PC-3 (cell line): Measurements from ENCODE around the gene CD99L2. TPM values are rescaled to one million over a fixed set of nuclear protein-coding genes. Genes with fewer than 3 reads are reported as not detected.

Source experiments
- ATAC-seq: fragments of 200-7000 bp; cut with Tn5 transposase; 2 replicates; pipeline ENCODE4 v1.9.1; 2020; ENCODE audit warnings: mild to moderate bottlenecking, moderate library complexity
- BruUV-seq: library from RNA; stranded (reverse); fragments of 400-500 nt; replicated peaks from 2 replicates; lab custom pipeline; 2021; lab: Mats Ljungman, UMichigan
- CTCF ChIA-PET: fragments of 300-600 bp; sonication (Branson Sonifier 250); formaldehyde crosslinking; loops from one replicate; lab custom pipeline; 2022; ENCODE audit warnings: antibody characterized with exemption; lab: Charles Lee
- POLR2A ChIA-PET: fragments of 300-600 bp; sonication (Branson Sonifier 250); formaldehyde crosslinking; loops from one replicate; lab custom pipeline; 2022; ENCODE audit warnings: antibody characterized with exemption; ENCODE audit not compliant: unreplicated experiment; lab: Charles Lee
- DNase-seq: peaks from one replicate; pipeline ENCODE4 v3.0.0-alpha.2; 2015
- H2AFZ ChIP-seq: fragments of 300-600 bp; sonication (generic); 2 replicates; pipeline ENCODE4 v1.6.0; 2016; ENCODE audit warnings: antibody characterized with exemption, low read length
- H3F3A ChIP-seq: fragments of 300-600 bp; sonication (generic); one replicate; pipeline ENCODE4 v1.6.0; 2017; ENCODE audit warnings: antibody characterized with exemption, low read length, control low read depth, mild to moderate bottlenecking; ENCODE audit not compliant: unreplicated experiment
- H3K27ac ChIP-seq: fragments of 300-600 bp; sonication (generic); 2 replicates; pipeline ENCODE4 v1.5.1; 2016; ENCODE audit warnings: mild to moderate bottlenecking, low read length
- H3K27me3 ChIP-seq: fragments of 300-600 bp; sonication (generic); 2 replicates; pipeline ENCODE4 v1.6.1; 2016; ENCODE audit warnings: low read length, mixed read lengths
- H3K36me3 ChIP-seq: fragments of 300-600 bp; sonication (generic); 2 replicates; pipeline ENCODE4 v1.6.1; 2016; ENCODE audit warnings: low read depth, mixed run types, low read length, mixed read lengths
- H3K4me1 ChIP-seq: fragments of 300-600 bp; sonication (generic); 2 replicates; pipeline ENCODE4 v1.5.1; 2016; ENCODE audit warnings: low read length; ENCODE audit not compliant: insufficient read depth
- H3K4me2 ChIP-seq: fragments of 300-600 bp; sonication (generic); 2 replicates; pipeline ENCODE4 v1.6.0; 2016; ENCODE audit warnings: low read length
- H3K4me3 ChIP-seq: fragments of 300-600 bp; sonication (generic); 2 replicates; pipeline ENCODE4 v1.5.1; 2016; ENCODE audit warnings: mild to moderate bottlenecking, low read length, mixed read lengths
- H3K79me2 ChIP-seq: fragments of 300-600 bp; sonication (generic); 2 replicates; pipeline ENCODE4 v1.6.1; 2017; ENCODE audit warnings: low read length, mixed read lengths
- H3K9ac ChIP-seq: fragments of 300-600 bp; sonication (generic); 2 replicates; pipeline ENCODE4 v1.6.0; 2016; ENCODE audit warnings: mild to moderate bottlenecking, low read length
- H3K9me2 ChIP-seq: fragments of 300-600 bp; sonication (generic); replicated peaks from 2 replicates; pipeline ENCODE4 v1.6.1; 2016; ENCODE audit warnings: mixed run types, low read length, mixed read lengths
- H3K9me3 ChIP-seq: fragments of 300-600 bp; sonication (generic); 2 replicates; pipeline ENCODE4 v1.6.1; 2016; ENCODE audit warnings: low read length, mixed read lengths
- H4K20me1 ChIP-seq: fragments of 300-600 bp; sonication (generic); 2 replicates; pipeline ENCODE4 v1.6.1; 2016; ENCODE audit warnings: low read length, mixed read lengths
- EZH2 ChIP-seq: fragments of 300-600 bp; sonication (generic); IDR thresholded peaks from one replicate; pipeline ENCODE4 v1.6.1; 2017; ENCODE audit warnings: antibody characterized with exemption, mild to moderate bottlenecking, low read length; ENCODE audit not compliant: unreplicated experiment
- EZH2phosphoT487 ChIP-seq: fragments of 300-600 bp; sonication (generic); IDR thresholded peaks from 2 replicates; pipeline ENCODE4 v1.6.1; 2018; ENCODE audit warnings: mild to moderate bottlenecking, antibody characterized with exemption, low read length, borderline replicate concordance
- intact Hi-C: fragments of 100-400 bp; cut with micrococcal nuclease; formaldehyde crosslinking; loops from 2 replicates; pipeline ENCODE4 v1.9.0; 2023
- total RNA-seq: library from RNA; depleted of rRNA; stranded (reverse); fragments of >200 nt; gene quantifications from 2 replicates; pipeline ENCODE4 v1.2.3, GENCODE V29; 2014
- TF ChIP-seq, protein P1 (sequence below): fragments of 300-600 bp; sonication (generic); conservative IDR thresholded peaks from 2 replicates; pipeline ENCODE4 v1.5.1; 2017; ENCODE audit warnings: antibody characterized with exemption, low read depth, mild to moderate bottlenecking, low read length

Gene CD99L2
- total RNA-seq, 1 experiment from 2014 or later: 9.4 TPM

- intact Hi-C loops: loop anchor here (10.0 kb wide), 1 partner anchor 52 kb away; no protein-coding TSS in a partner anchor
- DNase-seq (no peak), ATAC-seq (no peak)
- Histone ChIP-seq H3K4me2 (no peak overlapping the region), H3K27me3 (no peaks in the 10 kb centered on the region), H3K4me3 (no peak overlapping the region), H2AFZ (no peak overlapping the region), H4K20me1 (no peaks in the 10 kb centered on the region), H3K9me2 (no peaks in the 10 kb centered on the region), H3K9me3 (no peaks in the 10 kb centered on the region), H3K27ac (no peak overlapping the region), H3K36me3 (no peaks in the 10 kb centered on the region), H3K9ac (no peak overlapping the region), H3K79me2 (peaks cover 29% of the 10 kb centered on the region), H3F3A (no peaks in the 10 kb centered on the region), H3K4me1 (peaks cover 12% of the 10 kb centered on the region)
- TF ChIP-seq, protein P1, sequence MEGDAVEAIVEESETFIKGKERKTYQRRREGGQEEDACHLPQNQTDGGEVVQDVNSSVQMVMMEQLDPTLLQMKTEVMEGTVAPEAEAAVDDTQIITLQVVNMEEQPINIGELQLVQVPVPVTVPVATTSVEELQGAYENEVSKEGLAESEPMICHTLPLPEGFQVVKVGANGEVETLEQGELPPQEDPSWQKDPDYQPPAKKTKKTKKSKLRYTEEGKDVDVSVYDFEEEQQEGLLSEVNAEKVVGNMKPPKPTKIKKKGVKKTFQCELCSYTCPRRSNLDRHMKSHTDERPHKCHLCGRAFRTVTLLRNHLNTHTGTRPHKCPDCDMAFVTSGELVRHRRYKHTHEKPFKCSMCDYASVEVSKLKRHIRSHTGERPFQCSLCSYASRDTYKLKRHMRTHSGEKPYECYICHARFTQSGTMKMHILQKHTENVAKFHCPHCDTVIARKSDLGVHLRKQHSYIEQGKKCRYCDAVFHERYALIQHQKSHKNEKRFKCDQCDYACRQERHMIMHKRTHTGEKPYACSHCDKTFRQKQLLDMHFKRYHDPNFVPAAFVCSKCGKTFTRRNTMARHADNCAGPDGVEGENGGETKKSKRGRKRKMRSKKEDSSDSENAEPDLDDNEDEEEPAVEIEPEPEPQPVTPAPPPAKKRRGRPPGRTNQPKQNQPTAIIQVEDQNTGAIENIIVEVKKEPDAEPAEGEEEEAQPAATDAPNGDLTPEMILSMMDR: no peak
- no peak for TF ChIP-seq EZH2
- no peak for TF ChIP-seq EZH2phosphoT487
- ChIA-PET CTCF (no interaction called here), POLR2A (no interaction called here)
- BruUV-seq: no TSS peak
Measured at GRCh38 chrX:150886381-150886780, 12.1 kb downstream of the CD99L2 start.

GRCh38 chrX:150880808-150881165, 17.7 kb downstream of the CD99L2 start:
- H4K20me1 ChIP-seq: no peaks in the 10 kb centered on the region
- no peak for ATAC-seq
- no TSS peak for BruUV-seq

More at GRCh38 chrX:150880808-150881165, 17.7 kb downstream of the CD99L2 start:
- 0 out of 2 replicates have a peak, but pooled peaks cover 6% of the 10 kb centered on the region for H3K36me3 ChIP-seq
- no peaks in the 10 kb centered on the region for H3K9me2 ChIP-seq
- H3K27me3 ChIP-seq: no peaks in the 10 kb centered on the region
- H3K4me3 ChIP-seq: no peak overlapping the region
- DNase-seq: no peak
- intact Hi-C loops: loop anchor here (10.0 kb wide), 1 partner anchor 46 kb away; no protein-coding TSS in a partner anchor
- POLR2A ChIA-PET: no interaction called here
- H3F3A ChIP-seq: no peaks in the 10 kb centered on the region
- TF ChIP-seq, protein P1: no peak
- TF ChIP-seq EZH2phosphoT487 (no peak), EZH2 (no peak)
- no peaks in the 10 kb centered on the region for H3K4me1 ChIP-seq
- no peak overlapping the region for H3K9ac ChIP-seq
- H3K79me2 ChIP-seq: peaks cover 12% of the 10 kb centered on the region
- no peak overlapping the region for H2AFZ ChIP-seq
- no peak overlapping the region for H3K27ac ChIP-seq
- no peak overlapping the region for H3K4me2 ChIP-seq
- no peaks in the 10 kb centered on the region for H3K9me3 ChIP-seq
- CTCF ChIA-PET: no interaction called here
